HG03460 (cell line): ENCODE measurements around the gene CAMK2A.

ENCODE experiments used
- ATAC-seq: cut with Tn5 transposase; IDR thresholded peaks from one replicate; pipeline ENCODE4 v1.9.1; 2021; ENCODE audit not compliant: unreplicated experiment

Gene CAMK2A

DNA sequence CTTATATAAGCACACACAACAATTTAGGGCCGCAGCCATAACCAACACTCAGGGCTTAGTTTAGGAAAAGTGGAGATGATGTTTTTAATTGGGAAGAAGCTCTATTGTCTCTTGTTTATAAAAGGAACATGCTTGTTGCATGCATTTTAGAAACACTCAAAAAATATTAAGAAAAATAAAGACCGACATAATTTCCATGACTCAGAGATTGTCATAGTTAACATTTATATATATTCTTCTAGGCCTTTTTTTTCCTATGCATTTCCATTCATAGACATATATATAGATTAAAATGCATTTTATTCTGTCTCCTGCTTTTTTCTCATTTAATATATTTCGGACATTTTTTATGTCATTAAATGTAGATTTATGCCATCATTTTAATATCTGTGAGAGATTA lies 26.7 kb upstream of the CAMK2A start:
- no peak for ATAC-seq

DNA sequence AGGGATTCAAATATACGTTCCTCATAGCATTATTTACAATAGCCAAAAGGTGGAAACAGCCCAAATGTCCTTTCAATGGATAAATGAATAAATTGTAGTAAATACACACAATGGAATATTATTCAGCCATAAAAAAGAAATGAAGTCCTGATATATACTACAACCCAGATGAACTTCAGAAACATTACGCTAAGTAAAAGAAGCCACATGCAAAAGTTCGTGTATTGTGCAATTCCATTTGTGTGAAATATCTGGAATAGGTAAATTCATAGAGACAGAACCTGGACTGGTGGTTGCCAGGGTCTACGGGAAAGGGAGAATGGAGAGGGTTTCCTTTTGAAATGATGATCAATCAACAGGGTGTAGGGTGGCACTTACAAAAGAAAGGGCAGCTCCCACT lies 25.7 kb upstream of the CAMK2A start:
- no peak for ATAC-seq

DNA sequence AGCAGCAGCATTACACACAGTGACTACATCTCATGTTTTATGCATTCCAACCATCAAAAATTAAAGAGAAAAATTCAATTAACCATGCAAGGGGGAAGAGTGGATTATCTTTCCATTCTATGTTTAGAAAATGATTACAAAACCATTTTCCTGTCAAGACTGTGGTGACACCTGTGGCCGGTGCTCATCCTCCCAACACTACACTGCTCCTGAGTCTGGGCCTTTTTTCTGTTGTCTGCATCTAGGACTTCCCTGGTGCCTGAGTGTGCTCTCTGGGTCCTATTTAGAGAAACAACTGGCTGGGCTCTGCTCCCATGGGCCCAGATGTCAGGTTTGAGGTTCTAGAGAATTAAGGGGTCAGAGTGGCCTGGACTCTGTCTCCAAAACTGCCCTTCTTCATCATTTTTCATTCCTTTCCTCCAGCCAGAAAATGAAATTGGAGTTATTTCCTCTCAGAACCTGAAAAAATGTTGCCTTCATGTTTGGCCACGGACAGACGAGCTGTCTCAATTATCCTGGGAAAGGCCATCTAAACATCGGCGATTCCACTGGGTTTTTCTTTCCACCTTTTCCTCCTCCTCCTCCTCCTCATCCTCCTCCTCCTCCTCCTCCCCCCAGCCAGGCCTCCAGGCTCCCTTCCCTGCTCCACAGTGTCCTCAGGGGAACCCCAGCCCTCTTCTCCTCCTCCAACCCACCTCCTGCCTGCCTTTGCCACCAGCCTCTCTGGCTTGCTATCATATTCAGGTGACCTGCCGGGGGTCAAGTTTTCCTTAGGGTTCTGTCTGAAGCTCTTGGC lies 24.5 kb upstream of the CAMK2A start:
- no peak for ATAC-seq

DNA sequence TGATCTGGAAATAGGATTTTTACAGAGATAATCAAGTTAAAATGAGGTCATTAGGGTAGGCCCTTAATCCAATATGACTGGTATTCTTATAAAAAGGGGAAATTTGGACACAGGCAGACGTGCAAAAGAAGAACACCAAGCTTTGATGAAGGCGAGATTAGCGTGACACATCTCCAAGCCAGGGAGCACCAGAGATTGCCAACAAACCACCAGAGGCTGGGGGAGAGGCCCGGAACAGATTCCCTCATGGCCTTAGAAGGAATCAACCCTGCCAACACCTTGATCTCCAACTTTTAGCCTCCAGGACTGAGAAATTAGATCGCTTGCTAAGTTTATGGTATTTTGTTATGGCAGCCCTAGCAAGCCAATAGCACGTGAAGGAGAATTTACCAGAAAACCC lies 23.9 kb upstream of the CAMK2A start:
- no peak for ATAC-seq

DNA sequence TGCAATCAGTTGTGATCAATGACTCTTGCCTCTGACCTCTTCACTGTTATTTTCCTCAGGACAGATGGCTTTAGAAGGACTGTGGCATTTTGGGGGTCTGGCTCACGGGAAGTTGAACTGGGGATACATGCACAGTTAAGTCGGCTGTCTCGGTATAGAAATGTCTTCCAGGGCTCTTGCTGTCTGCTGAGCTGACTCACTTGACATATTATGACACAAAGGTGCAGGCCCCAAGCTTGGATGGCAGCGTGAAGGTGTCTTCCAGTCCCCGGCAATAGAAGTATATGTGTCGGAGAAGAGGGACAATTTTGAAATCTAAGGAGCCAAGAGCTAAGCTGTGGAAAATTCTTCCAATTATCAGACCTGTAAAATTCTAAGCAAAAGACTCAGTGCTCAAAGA lies 22.9 kb upstream of the CAMK2A start:
- ATAC-seq, result no peak

DNA sequence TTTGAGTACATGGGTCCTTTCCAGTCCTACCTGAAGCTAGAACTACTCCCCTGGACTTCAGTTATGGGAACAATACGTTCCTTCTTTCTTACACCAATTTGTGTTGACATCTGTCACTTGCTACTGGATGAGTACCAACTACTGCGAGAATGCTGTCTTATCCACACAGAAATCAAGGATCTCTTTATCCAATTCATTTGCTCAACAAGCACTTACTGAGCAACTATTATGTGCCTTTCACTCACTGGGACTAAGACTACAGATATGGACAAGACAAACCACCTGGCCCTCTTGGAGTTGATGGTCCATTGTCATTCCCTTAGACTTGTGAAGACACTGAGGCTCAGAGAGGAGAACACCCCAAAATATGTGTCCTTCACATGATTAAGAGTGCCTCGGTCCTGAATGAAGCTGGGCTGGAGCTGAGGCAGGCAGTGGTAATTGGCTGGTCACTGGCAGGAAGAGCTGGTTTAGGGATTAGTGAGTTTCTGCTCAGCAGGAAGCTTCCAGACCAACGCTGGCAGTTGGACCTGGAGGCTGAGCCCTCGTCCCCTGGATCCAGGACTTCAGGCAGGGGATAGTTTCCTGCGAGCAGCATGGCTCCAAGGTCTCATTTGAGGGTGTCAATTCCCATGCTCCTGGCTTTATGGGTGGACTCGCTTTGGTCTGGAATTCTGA lies 21.6 kb upstream of the CAMK2A start:
- no peak for ATAC-seq

DNA sequence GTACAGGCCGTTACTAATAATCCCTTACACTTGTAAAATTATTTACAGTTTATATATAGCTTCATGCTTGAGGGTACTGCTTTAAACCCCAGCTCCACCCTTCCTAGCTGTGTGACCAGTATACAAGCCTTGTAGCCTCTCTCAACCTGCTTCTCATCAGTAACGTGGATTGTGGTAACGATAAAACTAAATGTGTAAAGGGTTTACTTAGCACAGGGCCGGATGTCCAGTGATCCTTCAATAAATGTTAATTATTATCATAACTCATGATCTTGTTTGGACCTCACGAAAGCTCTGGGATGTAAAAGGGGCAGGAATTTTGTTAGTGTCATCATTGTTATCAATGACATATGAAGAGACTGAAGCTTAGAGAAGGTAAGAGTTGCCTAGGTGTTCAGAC lies 20.7 kb upstream of the CAMK2A start:
- no peak for ATAC-seq

DNA sequence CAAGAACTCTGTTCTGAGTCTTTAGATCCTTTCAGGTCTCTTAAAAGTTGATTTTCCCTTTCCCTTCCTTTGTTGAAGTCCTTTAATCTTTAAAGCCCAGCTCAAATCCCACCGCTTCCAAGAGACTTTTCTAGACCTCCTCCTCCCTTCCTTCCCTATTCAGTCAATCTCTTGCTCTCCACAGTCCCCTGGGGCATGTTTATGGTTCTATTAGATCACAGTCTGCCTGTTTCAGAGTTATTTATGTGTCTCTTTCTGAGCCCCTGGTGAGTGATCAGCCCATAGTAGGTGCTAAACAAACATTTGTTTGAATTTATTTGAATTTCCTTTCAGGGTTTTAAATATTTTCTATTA lies 20.3 kb upstream of the CAMK2A start:
- no peak for ATAC-seq

DNA sequence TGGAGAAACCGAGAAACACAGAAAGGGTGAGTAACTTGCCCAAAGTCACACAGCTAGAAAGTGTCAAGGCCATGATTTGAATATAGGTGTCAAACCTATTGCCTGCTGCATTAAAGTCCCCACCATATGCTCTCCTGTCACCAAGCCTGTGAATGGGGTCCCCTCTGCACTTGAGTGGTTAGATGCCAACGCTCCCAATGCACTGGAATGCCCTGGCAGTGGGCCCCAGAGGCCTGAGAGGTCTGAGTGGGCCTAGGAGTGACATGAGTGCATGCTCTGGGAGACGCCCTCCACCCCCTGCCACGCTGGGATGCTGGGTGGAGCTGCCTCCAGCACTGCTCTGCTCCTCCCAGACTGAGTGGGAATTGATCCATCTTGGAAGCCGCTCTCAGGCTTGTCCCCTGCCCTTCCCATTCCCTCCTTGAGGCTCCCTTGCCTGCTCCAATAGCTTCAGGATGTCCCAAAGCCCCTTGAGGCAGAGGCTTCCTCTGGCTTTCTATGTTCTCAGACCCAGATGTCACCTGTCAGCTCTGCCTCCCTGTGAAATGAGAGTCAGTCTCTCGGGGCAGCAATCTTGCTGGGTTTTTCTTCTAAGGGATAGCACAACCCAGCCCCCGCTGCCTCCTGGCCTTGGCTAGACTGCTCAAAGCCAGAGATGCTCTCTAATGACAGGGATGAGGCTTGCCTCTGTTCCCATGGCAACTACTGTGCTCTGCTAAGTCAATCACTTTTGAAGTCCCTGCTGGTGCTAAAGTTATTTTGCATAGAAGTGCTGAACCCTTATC lies 19.7 kb upstream of the CAMK2A start:
- ATAC-seq, result no peak

DNA sequence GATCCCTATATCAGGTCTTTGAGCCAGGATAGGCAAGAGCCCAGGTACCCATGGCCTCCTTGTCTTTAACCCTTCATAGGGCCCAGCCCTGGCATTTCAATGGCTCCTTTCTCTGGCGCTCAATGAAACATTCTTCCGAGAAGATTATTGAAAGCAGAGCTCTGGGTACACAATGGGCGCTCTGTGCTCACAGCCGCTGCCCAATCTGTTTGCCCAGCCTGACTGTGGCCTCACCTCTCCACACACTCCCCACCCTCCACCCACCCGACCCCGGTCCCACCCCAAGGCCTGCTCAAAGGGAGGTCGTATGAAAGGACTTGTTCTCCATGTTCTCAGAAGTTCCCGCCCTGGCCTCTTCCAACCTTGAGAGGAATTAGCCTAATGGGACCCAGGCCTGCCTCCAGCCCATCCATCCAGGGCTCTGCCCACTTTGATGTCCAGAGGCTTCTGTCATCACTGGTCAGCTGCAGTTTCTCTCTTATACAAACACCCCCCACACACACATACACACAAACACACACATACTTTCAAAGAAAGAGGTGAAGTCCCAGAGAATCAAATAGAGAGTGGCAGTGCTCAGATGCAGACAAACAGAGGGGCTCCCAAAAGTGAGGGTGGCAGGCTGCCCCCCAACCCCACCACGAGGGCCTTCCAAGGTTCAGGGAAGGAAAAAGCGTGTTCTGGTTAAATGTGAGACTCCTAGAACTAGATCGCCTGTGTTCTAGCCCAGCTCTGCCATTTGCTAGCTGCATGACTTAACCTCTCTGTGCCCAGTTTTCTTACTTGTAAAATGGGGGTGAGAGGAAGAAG lies 18.2 kb upstream of the CAMK2A start:
- ATAC-seq, result no peak

DNA sequence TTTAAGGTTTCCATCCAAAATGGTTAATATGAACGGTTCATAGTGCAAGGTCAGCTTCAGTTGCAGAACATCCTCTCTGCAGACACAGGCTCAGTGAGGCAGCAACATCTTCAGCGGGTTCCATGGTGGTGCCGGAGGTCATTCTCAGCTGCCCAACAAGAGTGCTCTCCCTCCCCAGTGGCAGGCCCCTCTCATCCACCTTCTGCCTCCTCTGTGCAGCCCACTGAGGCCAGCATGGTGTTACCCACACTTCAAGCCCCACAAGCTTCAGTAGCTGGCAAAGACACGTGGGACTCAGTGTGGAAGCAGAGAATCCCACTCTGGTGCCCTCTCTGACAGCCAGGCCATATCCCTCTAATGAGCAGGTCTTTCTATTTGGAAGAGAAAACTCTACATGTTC lies 17.2 kb upstream of the CAMK2A start:
- ATAC-seq, result no peak

DNA sequence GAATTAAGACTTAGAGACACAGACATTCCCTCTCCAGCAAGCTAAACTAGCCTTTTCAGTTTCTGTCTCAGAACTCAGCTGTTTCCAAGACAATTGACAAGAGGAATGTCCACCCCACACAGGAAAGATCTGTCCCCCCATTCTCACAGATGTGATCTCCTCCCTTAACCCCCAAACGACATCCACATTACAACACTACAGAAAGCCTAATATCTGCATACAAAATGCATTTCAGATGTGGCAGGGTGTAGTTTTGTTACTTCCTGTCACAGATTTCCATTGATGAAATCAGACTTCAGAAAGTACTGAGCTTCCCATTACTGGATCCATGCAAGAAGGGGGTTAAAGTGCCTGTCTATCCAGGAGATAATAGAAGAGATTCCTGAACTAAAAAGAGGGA lies 16.0 kb upstream of the CAMK2A start:
- no peak for ATAC-seq

DNA sequence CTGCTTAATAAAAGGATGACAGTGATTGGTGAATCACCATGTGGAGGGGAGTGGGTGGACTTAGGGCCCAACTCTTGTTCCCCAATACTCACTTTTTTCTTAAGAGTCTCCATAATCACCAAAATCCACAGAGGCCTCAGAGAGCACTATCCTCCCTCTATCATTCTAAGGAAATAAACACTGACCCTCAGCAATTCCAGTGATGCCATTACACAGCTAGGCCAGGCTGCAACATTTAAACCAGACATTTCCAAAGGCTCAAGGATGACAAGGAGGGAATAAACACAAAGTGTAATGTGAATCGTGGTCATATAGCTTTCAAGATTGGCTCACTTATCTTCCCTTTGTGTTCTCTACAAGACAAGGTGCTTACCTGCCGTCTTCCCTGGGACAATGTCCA lies 15.5 kb upstream of the CAMK2A start:
- ATAC-seq, result no peak

DNA sequence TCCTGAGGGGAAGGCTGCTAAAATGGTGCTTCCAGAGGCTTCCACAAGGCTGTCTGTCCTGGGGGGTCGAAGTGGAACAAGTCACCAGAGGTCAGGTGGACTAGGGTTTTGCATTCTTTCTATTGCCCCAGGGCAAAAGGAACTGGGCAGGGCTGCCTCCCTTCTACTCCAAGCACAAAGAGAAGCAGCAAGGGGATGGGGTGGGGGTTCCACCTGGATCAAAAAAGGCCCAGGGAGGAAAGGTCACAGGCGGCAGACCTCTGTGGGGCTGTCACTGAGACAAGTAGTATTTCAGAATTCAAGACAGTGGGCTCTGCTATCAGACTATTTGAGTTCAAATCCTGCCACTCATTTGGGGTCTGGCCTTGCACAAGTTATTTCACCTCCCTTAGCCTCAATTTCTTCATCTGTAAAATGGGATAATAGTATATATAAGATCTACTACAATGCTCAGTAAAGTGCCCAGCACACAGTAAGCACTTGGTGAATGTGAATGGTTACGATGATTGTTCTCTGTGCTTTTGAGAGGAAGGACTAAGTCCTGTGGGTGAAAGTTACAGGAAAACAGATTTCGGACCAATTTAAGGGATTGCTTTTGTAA lies 15.0 kb upstream of the CAMK2A start:
- ATAC-seq, result no peak

DNA sequence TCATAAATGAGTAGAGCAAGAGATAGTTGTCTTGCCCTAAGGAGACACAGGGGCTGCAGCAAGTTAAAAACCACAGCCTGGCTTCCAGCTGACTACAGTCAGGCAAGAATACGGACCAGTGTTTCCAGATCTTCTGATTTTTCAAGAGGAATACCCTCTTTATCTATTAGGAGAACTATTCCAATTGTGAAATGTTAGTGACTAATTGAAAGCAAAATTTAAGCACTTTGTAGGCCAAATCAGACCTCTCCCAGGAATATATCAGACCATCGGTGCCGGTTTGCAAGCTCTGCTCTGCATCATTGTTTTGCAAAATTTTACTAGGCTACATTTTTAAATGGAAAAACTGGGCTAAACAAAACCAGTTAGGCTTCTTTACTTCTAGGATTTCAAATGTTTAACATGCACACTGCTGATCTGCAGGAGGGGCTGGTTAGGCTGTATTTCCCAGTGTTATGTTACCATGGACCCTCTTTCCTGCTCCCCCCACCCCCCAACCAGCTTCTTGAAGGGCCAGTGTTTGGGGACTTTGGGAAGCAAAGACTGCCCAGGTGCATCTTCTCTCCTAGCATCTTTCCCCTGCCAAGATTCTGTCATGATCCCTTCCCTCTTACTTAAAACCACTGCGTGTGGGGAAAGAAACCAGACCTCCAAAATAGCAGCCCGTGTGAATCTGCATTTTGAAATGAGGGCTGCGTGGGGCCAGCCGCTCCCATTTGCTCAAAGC lies 14.2 kb upstream of the CAMK2A start:
- ATAC-seq, result no peak

DNA sequence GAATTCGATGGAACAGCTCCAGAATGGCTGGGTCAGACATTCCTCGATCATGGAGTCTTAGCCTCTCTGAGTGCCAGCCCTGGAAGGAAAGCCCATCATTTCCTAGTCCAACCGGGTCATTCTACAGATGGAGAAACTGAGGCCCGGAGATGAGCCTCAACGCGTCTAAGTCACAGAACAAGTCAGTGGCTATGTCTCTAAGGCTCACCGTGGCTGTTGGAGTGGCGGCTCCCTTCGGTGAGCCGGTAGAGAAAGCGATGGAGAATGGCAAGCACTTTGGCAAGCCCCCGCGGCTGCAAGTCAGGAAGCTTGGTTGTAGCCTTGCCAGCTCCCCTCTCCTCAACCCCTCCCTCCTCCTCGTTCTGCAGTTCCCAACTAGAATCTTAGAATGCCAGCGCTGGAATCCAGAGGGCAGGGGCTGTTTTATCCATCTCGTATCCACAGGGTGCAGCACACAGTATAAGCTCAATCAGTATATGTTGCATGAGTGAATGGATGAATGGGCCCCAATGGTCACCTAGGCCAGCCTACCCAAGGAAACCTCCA lies 13.6 kb upstream of the CAMK2A start:
- no peak for ATAC-seq

DNA sequence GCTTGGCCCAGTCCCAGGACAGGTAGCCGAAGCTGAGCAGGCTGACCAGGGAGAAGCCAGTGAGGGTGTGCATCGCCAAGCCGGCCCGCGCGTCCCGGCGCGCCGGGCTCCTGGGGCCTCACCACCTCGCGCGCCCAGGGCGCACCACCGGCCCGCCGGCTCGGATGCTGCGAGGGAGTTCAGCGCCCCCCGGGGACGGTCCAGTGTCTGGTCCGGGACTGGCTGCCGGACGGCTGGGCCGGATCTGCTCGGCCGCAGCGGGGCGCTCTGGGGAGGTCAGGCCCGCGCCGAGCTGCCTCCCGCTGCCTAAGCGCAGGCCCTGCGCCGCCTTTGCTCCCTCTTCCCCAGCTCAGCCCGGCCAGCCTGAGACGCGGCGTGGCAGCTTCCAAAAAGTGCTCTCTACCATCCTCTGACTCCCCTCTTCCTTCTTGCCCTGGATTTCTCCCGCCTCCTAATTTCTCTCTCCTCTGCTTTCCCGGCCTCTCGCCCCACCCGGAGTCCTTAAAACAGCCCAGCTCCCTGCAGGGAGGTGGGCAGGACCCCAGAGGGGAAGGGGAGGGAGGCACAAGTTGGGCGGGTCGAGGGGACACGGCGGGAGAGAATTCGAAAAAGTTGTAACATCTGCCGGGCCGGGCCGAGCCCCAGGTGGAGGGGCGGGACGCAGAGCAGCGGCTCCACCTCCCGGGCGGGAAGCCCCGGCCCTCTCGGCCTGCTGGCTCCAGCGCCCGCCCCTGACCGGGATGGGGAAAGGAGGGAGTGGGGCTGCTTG lies 12.9 kb upstream of the CAMK2A start, which contains the start of gene ARSI:
Gene ARSI, minus strand, starts transcription at position 605 of the 769 bp plus-strand sequence. Its CDS starts 532 bp downstream, at position 73.
- no peak for ATAC-seq

DNA sequence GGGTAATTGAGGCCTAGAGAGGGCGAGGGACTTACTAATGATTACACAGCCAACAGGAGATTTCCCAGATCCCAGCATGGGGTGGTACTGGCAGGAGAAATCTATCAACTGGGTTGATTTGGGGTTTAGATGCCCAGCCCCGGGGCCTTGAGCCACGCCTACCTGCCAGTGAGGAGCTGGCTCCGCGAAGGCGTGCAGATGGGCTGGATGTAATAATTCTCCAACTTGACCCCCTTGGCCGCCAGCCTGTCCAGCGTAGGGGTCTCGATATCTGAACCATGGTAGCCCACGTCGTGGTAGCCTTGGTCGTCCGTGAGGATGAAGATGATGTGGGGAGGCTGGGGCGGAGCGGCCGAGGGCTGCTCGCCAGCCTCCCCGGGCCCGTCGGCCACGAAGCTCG lies 12.3 kb upstream of the CAMK2A start:
- no peak for ATAC-seq

DNA sequence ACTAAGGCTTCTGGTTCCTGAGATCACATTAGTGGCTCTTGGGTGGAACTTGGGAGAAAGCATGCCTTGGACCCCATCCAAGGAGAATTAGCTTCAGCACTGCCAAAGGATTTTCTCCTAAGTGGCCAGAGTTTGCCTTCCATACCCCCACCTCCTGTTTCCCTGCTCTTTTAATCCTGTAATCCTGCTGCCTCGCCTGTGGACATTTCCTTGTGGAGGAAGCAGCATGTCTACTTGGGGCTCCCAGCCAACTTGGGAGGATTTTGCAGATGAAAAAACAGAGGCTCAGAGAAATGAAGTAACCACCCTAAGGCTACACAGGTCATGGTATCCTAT lies 11.6 kb upstream of the CAMK2A start:
- ATAC-seq, result no peak
